Adrenal gland (tissue), 5 donors: Measurements from ENCODE around the gene PSG4.
"Not testable (repeated sequence)": the region's sequence is repeated elsewhere in the genome, so short reads cannot be mapped to it uniquely, and the experiment has no call there.

Source experiments
- POLR2A ChIP-seq, 2 donors: fragments of 450-650 bp; IDR thresholded peaks; one replicate each; pipeline ENCODE4 v1.6.1; 2017; ENCODE audit warnings: antibody characterized with exemption in 2 of 2, mild to moderate bottlenecking in 2 of 2, moderate library complexity in 1 of 2
- TF ChIP-seq, protein P1 (sequence below), 6 experiments: fragments of 450-650 bp in 4 of 6; fragments of 200-600 bp in 2 of 6; sonication (generic) in 1 of 6; IDR thresholded peaks; 1 replicate in 5 of 6; 2 replicates in 1 of 6; pipeline versions ENCODE4 v1.5.1 to v1.8.0; 2016 to 2021; ENCODE audit warnings: antibody characterized with exemption in 6 of 6, mild to moderate bottlenecking in 2 of 6, moderate library complexity in 1 of 6
- donor health status: DM: no; HTN: no; CAD: no.

- TF ChIP-seq, protein P1, sequence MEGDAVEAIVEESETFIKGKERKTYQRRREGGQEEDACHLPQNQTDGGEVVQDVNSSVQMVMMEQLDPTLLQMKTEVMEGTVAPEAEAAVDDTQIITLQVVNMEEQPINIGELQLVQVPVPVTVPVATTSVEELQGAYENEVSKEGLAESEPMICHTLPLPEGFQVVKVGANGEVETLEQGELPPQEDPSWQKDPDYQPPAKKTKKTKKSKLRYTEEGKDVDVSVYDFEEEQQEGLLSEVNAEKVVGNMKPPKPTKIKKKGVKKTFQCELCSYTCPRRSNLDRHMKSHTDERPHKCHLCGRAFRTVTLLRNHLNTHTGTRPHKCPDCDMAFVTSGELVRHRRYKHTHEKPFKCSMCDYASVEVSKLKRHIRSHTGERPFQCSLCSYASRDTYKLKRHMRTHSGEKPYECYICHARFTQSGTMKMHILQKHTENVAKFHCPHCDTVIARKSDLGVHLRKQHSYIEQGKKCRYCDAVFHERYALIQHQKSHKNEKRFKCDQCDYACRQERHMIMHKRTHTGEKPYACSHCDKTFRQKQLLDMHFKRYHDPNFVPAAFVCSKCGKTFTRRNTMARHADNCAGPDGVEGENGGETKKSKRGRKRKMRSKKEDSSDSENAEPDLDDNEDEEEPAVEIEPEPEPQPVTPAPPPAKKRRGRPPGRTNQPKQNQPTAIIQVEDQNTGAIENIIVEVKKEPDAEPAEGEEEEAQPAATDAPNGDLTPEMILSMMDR (IDR thresholded peaks at IDR 0.05) = not testable (repeated sequence)
- TF ChIP-seq POLR2A (IDR thresholded peaks at IDR 0.05) = not testable (repeated sequence)
Measured at GRCh38 chr19:43201891-43202290, 3.5 kb downstream of the PSG4 start.
